ENCODE data around the gene LCN6.

DNA sequence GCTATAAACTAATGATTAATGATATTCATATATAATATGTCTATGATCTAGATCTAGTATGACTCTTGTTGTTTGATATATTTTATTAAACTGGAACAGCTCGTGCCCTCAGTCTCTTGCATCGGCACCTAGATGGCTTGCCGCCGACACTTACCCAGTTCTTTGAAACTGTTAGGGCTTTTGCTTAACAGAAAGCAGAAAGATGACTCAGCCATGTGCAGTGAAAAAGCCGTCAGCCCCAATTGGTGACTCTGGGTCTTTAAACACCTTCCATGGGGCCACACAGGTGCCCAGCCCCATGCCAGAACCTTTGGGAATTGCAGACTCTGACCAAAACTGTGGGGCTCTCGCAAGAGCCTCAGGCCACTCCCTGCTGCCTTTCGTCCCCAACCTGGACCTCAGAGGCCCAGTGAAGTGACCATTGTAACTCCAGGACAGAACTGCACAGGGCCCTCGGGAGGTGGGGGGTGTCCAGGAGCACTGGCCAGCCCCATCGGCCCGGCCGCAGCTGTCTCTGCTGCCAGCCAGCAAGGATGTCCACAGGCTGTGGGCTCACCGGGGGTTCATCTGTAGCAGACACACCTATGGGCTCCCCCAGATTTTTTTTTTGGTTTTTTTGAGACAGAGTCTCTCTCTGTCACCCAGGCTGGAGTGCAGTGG lies 13.4 kb downstream of the LCN6 start:
- TF ChIP-seq EZH2 (IDR thresholded peaks at IDR 0.05; ENCODE audit: borderline replicate concordance) = no peak
- TF ChIP-seq, protein P1, sequence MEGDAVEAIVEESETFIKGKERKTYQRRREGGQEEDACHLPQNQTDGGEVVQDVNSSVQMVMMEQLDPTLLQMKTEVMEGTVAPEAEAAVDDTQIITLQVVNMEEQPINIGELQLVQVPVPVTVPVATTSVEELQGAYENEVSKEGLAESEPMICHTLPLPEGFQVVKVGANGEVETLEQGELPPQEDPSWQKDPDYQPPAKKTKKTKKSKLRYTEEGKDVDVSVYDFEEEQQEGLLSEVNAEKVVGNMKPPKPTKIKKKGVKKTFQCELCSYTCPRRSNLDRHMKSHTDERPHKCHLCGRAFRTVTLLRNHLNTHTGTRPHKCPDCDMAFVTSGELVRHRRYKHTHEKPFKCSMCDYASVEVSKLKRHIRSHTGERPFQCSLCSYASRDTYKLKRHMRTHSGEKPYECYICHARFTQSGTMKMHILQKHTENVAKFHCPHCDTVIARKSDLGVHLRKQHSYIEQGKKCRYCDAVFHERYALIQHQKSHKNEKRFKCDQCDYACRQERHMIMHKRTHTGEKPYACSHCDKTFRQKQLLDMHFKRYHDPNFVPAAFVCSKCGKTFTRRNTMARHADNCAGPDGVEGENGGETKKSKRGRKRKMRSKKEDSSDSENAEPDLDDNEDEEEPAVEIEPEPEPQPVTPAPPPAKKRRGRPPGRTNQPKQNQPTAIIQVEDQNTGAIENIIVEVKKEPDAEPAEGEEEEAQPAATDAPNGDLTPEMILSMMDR (IDR thresholded peaks at IDR 0.05; ENCODE audit: poor library complexity) = no peak

All from hepatocyte (in vitro differentiated cells).